ENCODE results near the gene GNB3. TPM values are rescaled to one million over a fixed set of nuclear protein-coding genes. Genes with fewer than 3 reads are reported as not detected.
"Not testable (repeated sequence)": the region's sequence is repeated elsewhere in the genome, so short reads cannot be mapped to it uniquely, and the experiment has no call there.

GNB3 gene
- total and polyA plus RNA-seq, 2 donors (not counting 3 experiments of a cell fraction or from before 2014, with no cell fraction given), result 9.4 to 12.0 TPM

DNA sequence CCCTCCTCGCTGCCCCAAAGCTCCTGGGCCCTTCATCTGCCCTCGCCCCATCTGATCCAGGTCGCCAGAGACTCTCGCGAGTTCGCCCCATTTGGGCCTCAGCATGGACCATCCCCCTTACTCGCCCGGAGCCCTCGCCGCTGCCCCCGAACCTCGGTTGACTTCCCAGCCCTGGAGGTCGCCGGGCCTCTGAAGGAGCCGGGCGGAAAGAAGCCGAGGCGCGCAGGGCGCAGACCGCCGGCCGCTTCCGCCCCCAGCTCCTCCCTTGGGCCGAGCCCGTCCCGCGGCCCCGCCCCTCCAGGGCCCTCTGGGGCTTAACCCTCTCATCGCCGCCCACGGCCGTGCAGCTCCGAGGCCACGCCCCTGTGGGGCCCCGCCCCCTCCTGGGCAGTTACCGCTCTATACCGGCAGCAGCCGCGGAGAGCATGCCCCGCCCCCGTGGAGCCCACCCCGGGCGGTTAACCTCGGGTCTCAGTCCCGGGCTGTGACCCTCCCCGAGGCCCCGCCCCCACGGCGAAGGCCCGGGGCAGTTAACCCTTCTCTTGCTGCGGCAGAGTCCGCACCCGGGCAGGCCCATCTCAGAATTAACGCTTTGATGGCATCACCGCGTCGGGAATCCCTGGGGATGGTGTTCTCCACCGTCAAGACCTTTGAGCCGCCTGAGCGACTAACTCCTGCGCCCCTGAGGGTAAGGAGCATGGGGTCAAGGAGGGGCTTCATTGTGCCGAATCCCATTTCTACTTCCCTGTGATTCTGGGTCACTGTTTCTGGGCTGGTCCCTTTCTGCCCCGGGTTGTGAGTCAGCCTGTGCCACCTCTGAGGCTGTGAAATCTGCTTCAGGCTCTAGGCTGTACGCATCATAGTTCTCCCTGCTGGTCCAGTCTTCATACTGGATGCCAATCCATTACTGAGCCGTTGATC, 32.6 kb downstream of the GNB3 start, which contains the start of gene SPSB2:
Gene SPSB2, minus strand, starts transcription at position 210 of the 921 bp plus-strand sequence. CDS start 402 bp downstream, outside the sequence.
- Histone ChIP-seq H3K9me1 (replicated peaks; ENCODE audit: control insufficient read depth, extremely low read depth, insufficient read depth, low read length) (no peaks in the 10 kb centered on the region), H3K27me3 (ENCODE audit: control insufficient read depth in 2 of 2, insufficient read depth in 2 of 2, low read length in 2 of 2) (no peaks in the 10 kb centered on the region), H3K27ac (ENCODE audit: insufficient read depth, low read depth, low read length) (peak within 1 kb of the TSS; percentile 60), H4K20me1 (replicated peaks; ENCODE audit: control insufficient read depth, extremely low read depth, insufficient read depth, low read length) (no peaks in the 10 kb centered on the region), H3K4me3 (replicated peaks in 1 of 3; ENCODE audit: insufficient read depth in 1 of 3, low read depth in 1 of 3, low read length in 3 of 3) (peak within 1 kb of the TSS; percentile 59 to 92 (median 84)), H3K36me3 (ENCODE audit: control insufficient read depth in 2 of 2, extremely low read depth in 1 of 2, insufficient read depth in 2 of 2, low read length in 2 of 2) (peaks cover 0 to 22% of the 10 kb centered on the region in 2 experiments), H3K9ac (replicated peaks; ENCODE audit: extremely low read depth, insufficient read depth, low read length) (peak within 1 kb of the TSS; percentile 92), H2AFZ (ENCODE audit: low read depth, low read length) (peak within 1 kb of the TSS; percentile 87), H3K79me2 (ENCODE audit: control insufficient read depth, insufficient read depth, low read length) (peaks cover 30% of the 10 kb centered on the region), H3K4me2 (ENCODE audit: insufficient read depth, low read length) (peak within 1 kb of the TSS; percentile 98), H3K4me1 (ENCODE audit: control insufficient read depth, extremely low read depth, insufficient read depth, low read length) (peaks cover 34% of the 10 kb centered on the region), H3K9me3 (replicated peaks; ENCODE audit: control insufficient read depth, insufficient read depth, low read length) (no peaks in the 10 kb centered on the region)
- CTCF ChIA-PET, result interaction anchor here (0.8 to 4.3 kb wide), 32 partner anchors 9 to 238 kb away, joined by 3 to 74 read pairs (median 5); partner anchors contain the start of genes C12orf57, C1RL, CDCA3 and LRRC23
- TF ChIP-seq, protein P1, sequence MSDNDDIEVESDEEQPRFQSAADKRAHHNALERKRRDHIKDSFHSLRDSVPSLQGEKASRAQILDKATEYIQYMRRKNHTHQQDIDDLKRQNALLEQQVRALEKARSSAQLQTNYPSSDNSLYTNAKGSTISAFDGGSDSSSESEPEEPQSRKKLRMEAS (IDR thresholded peaks at IDR 0.05; ENCODE audit: insufficient read depth, insufficient read length), result no peak
- TF ChIP-seq FOS (IDR thresholded peaks at IDR 0.05; ENCODE audit: borderline replicate concordance, insufficient read depth, low read length) (no peak), EZH2 (IDR thresholded peaks at IDR 0.05; ENCODE audit: borderline replicate concordance, low read depth, low read length, severe bottlenecking) (no peak), MYC (IDR thresholded peaks at IDR 0.05; ENCODE audit: low read depth, low read length) (no peak), JUN (IDR thresholded peaks at IDR 0.05; ENCODE audit: borderline replicate concordance, insufficient read depth, insufficient read length, low read depth) (no peak), POLR2A (IDR thresholded peaks at IDR 0.05; ENCODE audit: low read depth, low read length) (peak; percentile 91), POLR2AphosphoS5 (IDR thresholded peaks at IDR 0.05; ENCODE audit: insufficient read depth, low read depth, low read length) (peak; percentile 93), GATA2 (IDR thresholded peaks at IDR 0.05; ENCODE audit: insufficient read depth, insufficient read length, low read depth, low read length) (no peak)
- TF ChIP-seq, protein P2, sequence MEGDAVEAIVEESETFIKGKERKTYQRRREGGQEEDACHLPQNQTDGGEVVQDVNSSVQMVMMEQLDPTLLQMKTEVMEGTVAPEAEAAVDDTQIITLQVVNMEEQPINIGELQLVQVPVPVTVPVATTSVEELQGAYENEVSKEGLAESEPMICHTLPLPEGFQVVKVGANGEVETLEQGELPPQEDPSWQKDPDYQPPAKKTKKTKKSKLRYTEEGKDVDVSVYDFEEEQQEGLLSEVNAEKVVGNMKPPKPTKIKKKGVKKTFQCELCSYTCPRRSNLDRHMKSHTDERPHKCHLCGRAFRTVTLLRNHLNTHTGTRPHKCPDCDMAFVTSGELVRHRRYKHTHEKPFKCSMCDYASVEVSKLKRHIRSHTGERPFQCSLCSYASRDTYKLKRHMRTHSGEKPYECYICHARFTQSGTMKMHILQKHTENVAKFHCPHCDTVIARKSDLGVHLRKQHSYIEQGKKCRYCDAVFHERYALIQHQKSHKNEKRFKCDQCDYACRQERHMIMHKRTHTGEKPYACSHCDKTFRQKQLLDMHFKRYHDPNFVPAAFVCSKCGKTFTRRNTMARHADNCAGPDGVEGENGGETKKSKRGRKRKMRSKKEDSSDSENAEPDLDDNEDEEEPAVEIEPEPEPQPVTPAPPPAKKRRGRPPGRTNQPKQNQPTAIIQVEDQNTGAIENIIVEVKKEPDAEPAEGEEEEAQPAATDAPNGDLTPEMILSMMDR (IDR thresholded peaks at IDR 0.05; ENCODE audit: extremely low read depth in 1 of 2, insufficient read depth in 1 of 2, low read depth in 1 of 2, low read length in 2 of 2), result no peak
- DNase-seq (ENCODE audit: low read depth, low spot score), result peak; percentile 96
- dilution Hi-C loops (cut with MboI; ENCODE audit: extremely low pct_ligation_motif_present, low sequenced_read_pairs) (no loop called here), intact Hi-C loops (cut with micrococcal nuclease) (loop anchor here (1.0 to 5.0 kb wide), 3 partner anchors 18 to 234 kb away; partner anchors contain the start of genes C1R and C1RL)
- POLR2A ChIA-PET, result interaction anchor here (1.1 to 2.1 kb wide), 7 partner anchors 18 to 120 kb away, joined by 3 to 16 read pairs (median 5); partner anchors contain the start of genes C12orf57, CDCA3, MLF2 and PTMS
- FAIRE-seq, result peak; percentile 95
- no TSS peak for BruUV-seq (replicated peaks)

DNA sequence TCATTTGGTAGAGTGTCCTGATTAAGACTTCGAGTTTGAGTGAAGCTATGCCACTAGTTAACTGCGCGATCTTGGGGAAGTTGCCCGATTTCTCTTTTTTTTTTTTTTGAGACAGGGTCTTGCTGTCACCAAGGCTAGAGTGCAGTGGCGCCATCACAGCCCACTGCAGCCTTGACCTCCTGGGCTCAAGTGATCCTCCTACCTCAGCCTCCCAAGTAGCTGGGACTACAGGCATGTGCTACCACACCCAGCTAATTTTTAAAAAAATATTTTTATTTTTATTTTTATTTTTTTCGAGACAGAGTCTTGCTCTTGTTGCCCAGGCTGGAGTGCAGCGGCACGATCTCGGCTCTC, 33.3 kb downstream of the GNB3 start:
- H3K9me1 ChIP-seq (replicated peaks; ENCODE audit: control insufficient read depth, extremely low read depth, insufficient read depth, low read length); dilution Hi-C loops (cut with MboI; ENCODE audit: extremely low pct_ligation_motif_present, low sequenced_read_pairs); H3K27me3 ChIP-seq (ENCODE audit: control insufficient read depth in 2 of 2, insufficient read depth in 2 of 2, low read length in 2 of 2); DNase-seq (ENCODE audit: low read depth, low spot score); FAIRE-seq; H4K20me1 ChIP-seq (replicated peaks; ENCODE audit: control insufficient read depth, extremely low read depth, insufficient read depth, low read length); H3K9me3 ChIP-seq (replicated peaks; ENCODE audit: control insufficient read depth, insufficient read depth, low read length); BruUV-seq (replicated peaks): not testable (repeated sequence)
- intact Hi-C loops (cut with micrococcal nuclease), result loop anchor here (5.0 kb wide), 2 partner anchors 218 to 233 kb away; partner anchors contain the start of genes C1R and C1RL
- Histone ChIP-seq H3K27ac (ENCODE audit: insufficient read depth, low read depth, low read length) (peak overlapping the region; percentile 48), H3K9ac (replicated peaks; ENCODE audit: extremely low read depth, insufficient read depth, low read length) (peak overlapping the region; percentile 85), H3K4me2 (ENCODE audit: insufficient read depth, low read length) (peak overlapping the region; percentile 98), H2AFZ (ENCODE audit: low read depth, low read length) (peak overlapping the region; percentile 87), H3K4me3 (replicated peaks in 1 of 3; ENCODE audit: insufficient read depth in 1 of 3, low read depth in 1 of 3, low read length in 3 of 3) (peak overlapping the region; percentile 59 to 87 (median 84)), H3K36me3 (ENCODE audit: control insufficient read depth in 2 of 2, extremely low read depth in 1 of 2, insufficient read depth in 2 of 2, low read length in 2 of 2) (peaks cover 0 to 22% of the 10 kb centered on the region in 2 experiments), H3K79me2 (ENCODE audit: control insufficient read depth, insufficient read depth, low read length) (peaks cover 24% of the 10 kb centered on the region), H3K4me1 (ENCODE audit: control insufficient read depth, extremely low read depth, insufficient read depth, low read length) (peaks cover 27% of the 10 kb centered on the region)
- ChIA-PET CTCF (interaction anchor here (0.9 to 4.3 kb wide), 6 partner anchors 9 to 237 kb away, joined by 3 to 74 read pairs (median 4); partner anchors contain the start of gene C1RL), POLR2A (interaction anchor here (2.1 kb wide), 1 partner anchor 17 kb away, joined by 16 read pairs; no protein-coding TSS in a partner anchor)

All from endothelial cell of umbilical vein (primary cell).